ENCODE results near the gene CRYL1.

The CRYL1 gene

DNA sequence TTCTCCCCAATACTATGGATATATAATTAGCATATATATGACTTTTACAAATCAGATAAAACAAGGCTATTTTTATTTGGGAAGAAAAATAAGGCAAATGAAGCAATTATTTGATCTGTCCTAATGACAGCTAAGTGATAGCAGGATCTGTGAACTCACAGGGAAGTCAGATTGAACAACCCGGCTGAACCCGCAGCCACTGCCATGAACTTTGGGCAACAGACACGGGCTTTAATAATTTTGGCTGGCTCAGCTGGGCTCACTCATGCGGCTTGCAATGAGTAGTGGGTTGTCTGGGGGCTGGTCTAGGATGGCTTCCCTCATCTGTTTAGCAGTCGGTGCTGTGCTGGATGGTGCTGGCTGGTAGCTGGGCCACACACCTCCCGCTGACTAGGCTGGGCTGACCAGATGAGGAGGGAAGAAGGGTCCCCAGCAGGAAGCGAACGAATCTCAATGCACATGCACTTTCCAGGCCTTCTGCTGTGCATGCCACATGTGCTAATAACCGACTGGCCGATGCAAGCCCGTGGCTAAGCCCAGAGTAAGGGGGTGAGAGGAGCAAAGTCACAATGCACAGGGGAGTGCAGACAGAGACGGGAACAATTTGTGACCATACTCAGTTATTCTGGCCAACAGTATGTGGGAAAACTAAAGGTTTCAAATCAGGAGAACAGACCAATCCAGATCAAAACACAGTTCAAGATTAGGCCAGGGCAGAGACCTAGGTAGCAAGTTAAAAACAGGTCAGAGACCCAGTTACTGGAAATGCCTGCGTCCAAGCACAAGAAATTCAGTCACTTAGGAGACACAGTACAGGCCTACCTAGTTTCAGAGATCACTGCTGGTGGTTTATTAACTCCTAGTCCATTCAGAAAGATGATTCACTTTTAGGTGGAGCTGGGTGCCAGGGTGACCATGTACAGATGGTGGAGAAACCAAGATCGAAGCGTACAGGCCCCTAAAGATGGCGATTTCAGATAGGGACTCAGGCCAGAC is 22.3 kb downstream of the CRYL1 start:
- WGBS, 2 experiments (ENCODE audit: insufficient coverage in 2 of 2): 83 to 85% methylated on average over 15 of the region's 16 CpGs
- peaks cover 6% of the 10 kb centered on the region for H3K9me3 ChIP-seq (ENCODE audit: control insufficient read depth, low read length)
- no peak overlapping the region for H3K27ac ChIP-seq (ENCODE audit: low read depth, low read length, severe bottlenecking)

DNA sequence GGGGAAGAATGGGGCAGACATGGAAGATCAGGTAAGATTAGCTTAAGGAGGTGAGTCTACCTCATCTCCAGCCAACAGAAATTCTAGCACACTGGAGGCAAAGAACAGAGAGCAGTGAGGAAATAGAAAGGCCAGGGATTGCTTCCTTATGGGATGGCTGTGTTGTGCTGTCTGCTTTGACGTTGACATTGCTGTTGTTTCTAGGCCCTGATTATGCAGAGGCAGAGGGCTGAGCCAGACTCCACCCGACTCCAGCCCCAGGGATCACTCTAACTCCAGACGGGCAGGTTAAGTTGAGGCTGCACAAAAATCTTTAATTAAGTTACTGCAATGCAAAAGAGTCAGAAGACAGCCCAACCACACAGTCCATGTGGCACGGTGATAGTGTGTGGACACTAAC is 24.1 kb downstream of the CRYL1 start:
- H3K27ac ChIP-seq (ENCODE audit: low read depth, low read length, severe bottlenecking): no peak overlapping the region
- peaks cover 6% of the 10 kb centered on the region for H3K9me3 ChIP-seq (ENCODE audit: control insufficient read depth, low read length)
- H3K36me3 ChIP-seq (ENCODE audit: control insufficient read depth, insufficient read depth, low read length): no peaks in the 10 kb centered on the region
- 86 to 87% methylated on average over 2 to 3 of the region's 4 CpGs for WGBS, 2 experiments (ENCODE audit: insufficient coverage in 2 of 2)
- no peaks in the 10 kb centered on the region for H3K4me1 ChIP-seq (ENCODE audit: control insufficient read depth, insufficient read depth, low read length, poor library complexity, severe bottlenecking)
- no peak overlapping the region for H3K4me3 ChIP-seq (ENCODE audit: extremely low read depth, insufficient read depth, low read length, poor library complexity, severe bottlenecking)

More for the DNA sequence above, 22.3 kb downstream of the CRYL1 start:
- H3K4me1 ChIP-seq (ENCODE audit: control insufficient read depth, insufficient read depth, low read length, poor library complexity, severe bottlenecking): no peaks in the 10 kb centered on the region
- no peaks in the 10 kb centered on the region for H3K36me3 ChIP-seq (ENCODE audit: control insufficient read depth, insufficient read depth, low read length)
- H3K4me3 ChIP-seq (ENCODE audit: extremely low read depth, insufficient read depth, low read length, poor library complexity, severe bottlenecking): no peak overlapping the region

DNA sequence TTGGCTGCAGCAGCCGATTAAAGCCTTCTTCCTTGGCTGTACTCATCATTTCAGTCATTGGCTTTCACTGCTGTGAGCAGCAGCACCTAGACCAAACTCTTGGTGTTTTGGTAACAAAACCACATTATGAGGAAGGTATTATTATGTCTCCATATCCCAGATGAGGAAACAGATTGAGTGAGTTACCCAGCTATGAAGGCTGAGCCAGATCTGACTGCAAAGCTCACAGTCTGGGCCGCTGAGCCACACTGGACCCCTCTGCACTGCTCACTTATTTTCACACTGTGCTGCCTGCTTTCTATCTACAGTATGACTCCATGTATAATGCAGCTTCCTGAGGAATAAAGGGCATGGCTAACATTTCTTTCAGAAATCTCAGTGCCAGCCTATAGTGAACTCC is 24.5 kb downstream of the CRYL1 start:
- H3K4me1 ChIP-seq (ENCODE audit: control insufficient read depth, insufficient read depth, low read length, poor library complexity, severe bottlenecking): no peaks in the 10 kb centered on the region
- H3K27ac ChIP-seq (ENCODE audit: low read depth, low read length, severe bottlenecking): no peak overlapping the region
- peaks cover 6% of the 10 kb centered on the region for H3K9me3 ChIP-seq (ENCODE audit: control insufficient read depth, low read length)
- no peaks in the 10 kb centered on the region for H3K36me3 ChIP-seq (ENCODE audit: control insufficient read depth, insufficient read depth, low read length)
- WGBS, 2 experiments (ENCODE audit: insufficient coverage in 2 of 2): 94% methylated on average over 2 of the region's 2 CpGs; no CpG with 5 or more reads in 1 of the 2 experiments
- H3K4me3 ChIP-seq (ENCODE audit: extremely low read depth, insufficient read depth, low read length, poor library complexity, severe bottlenecking): no peak overlapping the region

DNA sequence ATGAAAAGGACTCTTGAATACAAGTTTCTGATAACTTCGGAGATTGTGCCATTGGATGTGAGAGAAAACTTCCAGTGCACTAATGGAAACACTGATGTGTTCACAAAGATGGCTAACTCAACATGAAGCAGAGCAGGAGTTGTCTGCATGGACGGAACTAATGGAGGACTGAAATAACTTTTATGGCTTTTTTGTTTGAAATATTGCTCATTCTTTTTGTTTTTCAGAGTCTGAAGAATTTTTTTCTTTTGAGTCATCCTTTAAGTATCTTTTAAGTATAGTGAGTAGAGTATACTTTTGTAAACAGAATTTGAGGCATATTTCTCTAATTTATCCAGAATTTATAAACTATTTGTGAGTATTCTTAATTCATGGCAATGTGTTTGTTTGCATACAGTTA is 25.7 kb downstream of the CRYL1 start:
- H3K4me1 ChIP-seq (ENCODE audit: control insufficient read depth, insufficient read depth, low read length, poor library complexity, severe bottlenecking): no peaks in the 10 kb centered on the region
- no peaks in the 10 kb centered on the region for H3K36me3 ChIP-seq (ENCODE audit: control insufficient read depth, insufficient read depth, low read length)
- H3K4me3 ChIP-seq (ENCODE audit: extremely low read depth, insufficient read depth, low read length, poor library complexity, severe bottlenecking): no peak overlapping the region
- 96 to 100% methylated on average over 2 of the region's 2 CpGs for WGBS, 2 experiments (ENCODE audit: insufficient coverage in 2 of 2)
- peaks cover 6% of the 10 kb centered on the region for H3K9me3 ChIP-seq (ENCODE audit: control insufficient read depth, low read length)
- no peak overlapping the region for H3K27ac ChIP-seq (ENCODE audit: low read depth, low read length, severe bottlenecking)

DNA sequence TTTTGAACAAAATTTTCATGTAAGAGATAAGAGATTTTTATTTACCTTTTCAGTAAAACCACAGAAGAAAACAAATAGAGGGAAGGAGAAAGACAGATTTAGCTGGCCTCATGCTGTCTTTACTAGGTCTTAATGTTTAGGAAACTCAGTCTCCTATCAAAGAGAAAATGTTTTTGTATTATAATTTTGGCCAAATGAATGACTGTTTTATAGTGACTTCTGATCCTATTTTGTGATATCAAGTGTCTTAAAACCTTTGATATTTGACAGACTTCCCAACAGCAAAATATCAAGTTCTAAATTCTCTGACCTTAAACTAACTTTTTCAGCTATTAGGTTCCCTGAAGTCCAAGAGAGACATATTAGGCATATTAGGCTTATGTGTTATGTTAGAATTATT is 27.0 kb downstream of the CRYL1 start:
- H3K27ac ChIP-seq (ENCODE audit: low read depth, low read length, severe bottlenecking): no peak overlapping the region
- no peaks in the 10 kb centered on the region for H3K4me1 ChIP-seq (ENCODE audit: control insufficient read depth, insufficient read depth, low read length, poor library complexity, severe bottlenecking)
- H3K4me3 ChIP-seq (ENCODE audit: extremely low read depth, insufficient read depth, low read length, poor library complexity, severe bottlenecking): no peak overlapping the region
- H3K36me3 ChIP-seq (ENCODE audit: control insufficient read depth, insufficient read depth, low read length): no peaks in the 10 kb centered on the region
- peaks cover 6% of the 10 kb centered on the region for H3K9me3 ChIP-seq (ENCODE audit: control insufficient read depth, low read length)

DNA sequence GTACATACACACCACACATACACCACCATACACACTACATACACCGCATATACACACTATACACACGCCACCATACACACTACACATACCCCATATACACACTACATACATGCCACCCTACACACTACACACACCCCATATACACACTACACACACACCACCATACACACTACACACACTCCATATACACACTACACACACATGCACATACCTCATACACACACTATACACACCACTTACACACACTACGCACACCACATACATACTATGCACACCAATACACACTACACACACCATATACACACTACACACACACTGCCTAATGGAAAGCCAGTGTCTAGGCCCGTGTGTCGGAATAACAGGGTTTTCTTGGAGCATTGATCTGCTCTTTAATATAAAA is 27.5 kb downstream of the CRYL1 start:
- H3K27ac ChIP-seq (ENCODE audit: low read depth, low read length, severe bottlenecking): no peak overlapping the region
- no peak overlapping the region for H3K4me3 ChIP-seq (ENCODE audit: extremely low read depth, insufficient read depth, low read length, poor library complexity, severe bottlenecking)
- H3K9me3 ChIP-seq (ENCODE audit: control insufficient read depth, low read length): peaks cover 6% of the 10 kb centered on the region
- H3K36me3 ChIP-seq (ENCODE audit: control insufficient read depth, insufficient read depth, low read length): no peaks in the 10 kb centered on the region
- no peaks in the 10 kb centered on the region for H3K4me1 ChIP-seq (ENCODE audit: control insufficient read depth, insufficient read depth, low read length, poor library complexity, severe bottlenecking)
- WGBS, 2 experiments (ENCODE audit: insufficient coverage in 2 of 2): 27 to 30% methylated on average over 3 of the region's 5 CpGs

DNA sequence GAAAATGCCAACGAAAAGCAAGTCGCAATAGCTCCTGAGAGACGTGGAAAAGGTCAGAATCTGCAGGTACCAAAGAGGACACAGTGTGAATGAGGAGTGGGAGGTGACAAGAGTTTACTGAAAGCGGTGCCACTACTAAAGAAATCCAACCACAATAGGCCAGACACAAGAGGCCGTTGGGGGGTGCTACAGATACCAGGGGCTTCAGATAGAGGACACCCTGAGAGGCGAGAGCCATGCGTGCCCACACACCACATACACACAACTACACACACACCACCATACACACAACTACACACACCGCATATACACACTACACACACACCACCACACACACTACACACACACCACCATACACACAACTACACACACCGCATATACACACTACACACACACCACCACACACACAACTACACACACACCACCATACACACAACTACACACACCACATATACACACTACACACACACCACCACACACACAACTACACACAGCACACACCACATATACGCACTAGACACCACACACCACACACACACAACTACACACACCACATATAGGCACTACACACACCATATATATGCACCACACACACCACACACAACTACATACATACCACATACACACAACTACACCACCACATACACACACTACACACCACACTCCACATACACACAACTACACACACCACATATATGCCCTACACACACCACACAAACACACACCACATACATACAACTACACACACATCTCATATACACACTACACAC is 28.5 kb downstream of the CRYL1 start:
- no peak overlapping the region for H3K4me3 ChIP-seq (ENCODE audit: extremely low read depth, insufficient read depth, low read length, poor library complexity, severe bottlenecking)
- 71 to 79% methylated on average over 8 to 9 of the region's 10 CpGs for WGBS, 2 experiments (ENCODE audit: insufficient coverage in 2 of 2)

DNA sequence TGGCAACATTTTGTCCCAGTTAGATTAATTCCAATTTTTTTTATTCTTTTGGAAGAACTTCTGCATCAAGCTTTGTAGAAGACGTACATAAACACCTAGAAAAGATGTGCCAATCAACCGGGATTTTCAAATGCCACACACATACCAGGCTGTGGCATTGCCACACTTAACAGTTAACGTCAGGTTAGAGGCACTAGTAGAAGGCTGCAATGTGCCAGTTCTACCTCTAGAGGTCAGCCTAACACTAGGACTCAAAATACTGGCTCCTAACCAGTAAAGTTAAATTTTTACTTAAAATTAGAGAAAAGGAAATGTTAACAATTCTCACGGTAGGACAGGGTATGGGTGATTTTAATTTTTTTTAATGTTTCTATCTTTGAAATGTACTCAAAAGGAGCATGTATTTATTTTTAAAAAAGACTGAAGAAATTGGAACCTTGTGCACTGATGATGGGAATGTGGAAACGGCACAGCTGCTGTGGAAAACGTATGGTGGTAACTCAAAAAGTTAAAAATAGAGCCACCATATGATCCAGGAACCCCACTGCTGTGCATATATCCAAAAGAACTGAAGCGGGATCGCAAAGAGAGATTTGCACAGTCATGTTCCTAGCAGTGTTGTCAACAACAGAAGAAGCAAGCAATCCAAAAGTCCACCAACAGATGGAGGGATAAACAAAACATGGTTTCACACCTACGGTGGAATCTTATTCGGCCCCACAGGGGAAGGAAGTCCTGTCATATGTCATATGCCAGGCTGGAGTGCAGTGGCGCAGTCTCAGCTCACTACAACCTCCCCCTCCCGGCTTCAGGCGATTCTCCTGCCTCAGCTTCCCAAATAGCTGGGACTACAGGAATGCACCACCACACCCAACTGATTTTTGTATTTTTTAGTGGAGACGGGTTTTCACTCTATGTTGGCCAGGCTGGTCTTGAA is 30.3 kb downstream of the CRYL1 start:
- 62 to 82% methylated on average over 9 to 10 of the region's 14 CpGs for WGBS, 2 experiments (ENCODE audit: insufficient coverage in 2 of 2)
- Histone ChIP-seq H3K9me3 (ENCODE audit: control insufficient read depth, low read length) (peaks cover 6% of the 10 kb centered on the region), H3K4me1 (ENCODE audit: control insufficient read depth, insufficient read depth, low read length, poor library complexity, severe bottlenecking) (no peaks in the 10 kb centered on the region), H3K27ac (ENCODE audit: low read depth, low read length, severe bottlenecking) (no peak overlapping the region), H3K36me3 (ENCODE audit: control insufficient read depth, insufficient read depth, low read length) (no peaks in the 10 kb centered on the region), H3K4me3 (ENCODE audit: extremely low read depth, insufficient read depth, low read length, poor library complexity, severe bottlenecking) (no peak overlapping the region)

More for the DNA sequence above, 28.5 kb downstream of the CRYL1 start:
- H3K27ac ChIP-seq (ENCODE audit: low read depth, low read length, severe bottlenecking): no peak overlapping the region
- H3K36me3 ChIP-seq (ENCODE audit: control insufficient read depth, insufficient read depth, low read length): no peaks in the 10 kb centered on the region
- no peaks in the 10 kb centered on the region for H3K4me1 ChIP-seq (ENCODE audit: control insufficient read depth, insufficient read depth, low read length, poor library complexity, severe bottlenecking)
- peaks cover 6% of the 10 kb centered on the region for H3K9me3 ChIP-seq (ENCODE audit: control insufficient read depth, low read length)

DNA sequence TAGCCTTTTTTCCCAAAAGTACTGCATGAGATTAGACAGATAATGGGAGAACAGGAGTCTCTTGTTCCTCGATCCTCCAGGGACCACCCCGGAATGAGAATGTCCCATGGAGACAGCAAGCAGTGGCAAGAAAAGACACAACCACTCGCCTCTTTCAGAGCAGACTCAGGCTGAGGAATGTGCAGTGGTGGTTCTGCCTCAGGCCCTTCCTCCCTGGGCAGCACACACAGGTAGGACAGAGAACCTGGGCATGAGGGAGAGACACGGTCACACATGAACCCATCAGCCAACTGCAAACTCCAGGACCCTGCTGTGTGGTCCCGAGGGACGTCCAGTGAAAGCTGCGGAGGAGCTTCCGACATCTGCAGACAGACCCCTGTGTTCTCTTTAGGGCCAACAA is 31.0 kb downstream of the CRYL1 start:
- H3K4me1 ChIP-seq (ENCODE audit: control insufficient read depth, insufficient read depth, low read length, poor library complexity, severe bottlenecking): no peaks in the 10 kb centered on the region
- H3K36me3 ChIP-seq (ENCODE audit: control insufficient read depth, insufficient read depth, low read length): no peaks in the 10 kb centered on the region
- peaks cover 2% of the 10 kb centered on the region for H3K9me3 ChIP-seq (ENCODE audit: control insufficient read depth, low read length)
- H3K4me3 ChIP-seq (ENCODE audit: extremely low read depth, insufficient read depth, low read length, poor library complexity, severe bottlenecking): no peak overlapping the region
- 59 to 60% methylated on average over 7 of the region's 8 CpGs for WGBS, 2 experiments (ENCODE audit: insufficient coverage in 2 of 2)
- no peak overlapping the region for H3K27ac ChIP-seq (ENCODE audit: low read depth, low read length, severe bottlenecking)

DNA sequence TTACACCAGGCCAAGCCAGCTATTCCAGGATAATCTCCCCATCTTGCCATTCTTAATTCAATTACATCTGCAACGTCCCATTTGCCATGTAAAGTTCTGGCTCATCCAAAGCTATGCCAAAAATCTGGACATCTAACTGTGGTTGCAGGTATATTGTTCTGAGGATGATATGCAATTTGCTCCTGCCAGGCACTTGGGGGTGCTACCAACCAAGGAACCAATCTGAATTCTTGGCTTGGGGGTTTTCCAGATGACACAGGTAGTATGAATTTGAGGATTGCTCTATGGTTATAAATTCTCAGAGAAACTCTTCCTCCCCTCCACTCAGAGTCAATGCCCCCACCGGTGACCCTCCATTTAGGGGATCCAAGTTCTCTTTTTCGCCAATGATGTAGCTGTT is 33.0 kb downstream of the CRYL1 start:
- H3K9me3 ChIP-seq (ENCODE audit: control insufficient read depth, low read length): no peaks in the 10 kb centered on the region
- no peaks in the 10 kb centered on the region for H3K36me3 ChIP-seq (ENCODE audit: control insufficient read depth, insufficient read depth, low read length)
- H3K27ac ChIP-seq (ENCODE audit: low read depth, low read length, severe bottlenecking): no peak overlapping the region
- 69 to 83% methylated on average over 1 to 2 of the region's 3 CpGs for WGBS, 2 experiments (ENCODE audit: insufficient coverage in 2 of 2)
- no peak overlapping the region for H3K4me3 ChIP-seq (ENCODE audit: extremely low read depth, insufficient read depth, low read length, poor library complexity, severe bottlenecking)
- no peaks in the 10 kb centered on the region for H3K4me1 ChIP-seq (ENCODE audit: control insufficient read depth, insufficient read depth, low read length, poor library complexity, severe bottlenecking)

Measured in mesodermal cell (in vitro differentiated cells).